ENCODE measurements around the gene RBSN. TPM values are rescaled to one million over a fixed set of nuclear protein-coding genes. Genes with fewer than 3 reads are reported as not detected.

RBSN gene
- total RNA-seq, 4 donors from 2014 or later, result 26.6 to 43.9 (median 34.5) TPM

- no peak for DNase-seq (ENCODE audit: low spot score in 2 of 2)
- H3K4me1 ChIP-seq, result no peaks in the 10 kb centered on the region
- peaks cover 0 to 99% (median 38%) of the 10 kb centered on the region in 3 donors for H3K36me3 ChIP-seq
- WGBS, 2 donors, result 53 to 66% methylated on average over 5 of the region's 5 CpGs
- H3K9me3 ChIP-seq, result no peaks in the 10 kb centered on the region
- no peak overlapping the region for H3K4me3 ChIP-seq
- TF ChIP-seq POLR2A (IDR thresholded peaks at IDR 0.05) (no peak), CTCF (IDR thresholded peaks at IDR 0.05) (no peak), EP300 (IDR thresholded peaks at IDR 0.05) (no peak)
- no peaks in the 10 kb centered on the region for H3K27me3 ChIP-seq
- no peak overlapping the region for H3K27ac ChIP-seq
These were observed 75.7 kb downstream of the RBSN start for GRCh38 chr3:15023249-15023648.

Other genes starting within 250 kb of the RBSN start
- gene NR2C2, start 151.6 kb downstream of the RBSN start, total RNA-seq, result 10 to 100 TPM; 34.5 to 54.3 (median 44.4) TPM
- 10 to 100 TPM; 22.7 to 45.6 (median 30.7) TPM for gene MRPS25, start 33.8 kb downstream of the RBSN start, total RNA-seq
- 10 to 100 TPM; 57.9 to 82.0 (median 74.2) TPM for gene CAPN7, start 107.1 kb upstream of the RBSN start, total RNA-seq
- 100 to 1,000 TPM in 3 of 4 donors, 10 to 100 TPM in 1; 99.0 to 113 (median 105) TPM for gene SH3BP5, start 233.4 kb upstream of the RBSN start, total RNA-seq

Measured in tibial nerve (tissue), 4 donors.